Measurements from ENCODE around the gene LIMCH1.

GRCh38 chr4:41549478-41549877, 11.5 kb downstream of the LIMCH1 start:
- TF ChIP-seq CTCF (optimal IDR thresholded peaks at IDR 0.05 in 1 of 3, IDR thresholded peaks at IDR 0.05 in 1 of 3, conservative IDR thresholded peaks at IDR 0.05 in 1 of 3; ENCODE audit: extremely low read depth in 1 of 3, insufficient read depth in 2 of 3, low read length in 3 of 3) (no peak), EZH2 (IDR thresholded peaks at IDR 0.05; ENCODE audit: low read length) (no peak)

All from keratinocyte (primary cell).